Measurements from ENCODE around the gene GPR162. TPM values are rescaled to one million over a fixed set of nuclear protein-coding genes. Genes with fewer than 3 reads are reported as not detected.

The GPR162 gene, protein sequence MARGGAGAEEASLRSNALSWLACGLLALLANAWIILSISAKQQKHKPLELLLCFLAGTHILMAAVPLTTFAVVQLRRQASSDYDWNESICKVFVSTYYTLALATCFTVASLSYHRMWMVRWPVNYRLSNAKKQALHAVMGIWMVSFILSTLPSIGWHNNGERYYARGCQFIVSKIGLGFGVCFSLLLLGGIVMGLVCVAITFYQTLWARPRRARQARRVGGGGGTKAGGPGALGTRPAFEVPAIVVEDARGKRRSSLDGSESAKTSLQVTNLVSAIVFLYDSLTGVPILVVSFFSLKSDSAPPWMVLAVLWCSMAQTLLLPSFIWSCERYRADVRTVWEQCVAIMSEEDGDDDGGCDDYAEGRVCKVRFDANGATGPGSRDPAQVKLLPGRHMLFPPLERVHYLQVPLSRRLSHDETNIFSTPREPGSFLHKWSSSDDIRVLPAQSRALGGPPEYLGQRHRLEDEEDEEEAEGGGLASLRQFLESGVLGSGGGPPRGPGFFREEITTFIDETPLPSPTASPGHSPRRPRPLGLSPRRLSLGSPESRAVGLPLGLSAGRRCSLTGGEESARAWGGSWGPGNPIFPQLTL
- total RNA-seq (2014; rRNA removed; shearing (Covaris generic)) (not detected in 2 replicates), total RNA-seq (2022) (not detected in 2 replicates), Bru-seq, nascent RNA (not detected), BruChase-seq, experiment 1, labeled RNA remaining after a 6-hour chase (not detected), BruChase-seq, experiment 2, labeled RNA remaining after a 2-hour chase (not detected)
- long read RNA-seq: 0 reads

DNA sequence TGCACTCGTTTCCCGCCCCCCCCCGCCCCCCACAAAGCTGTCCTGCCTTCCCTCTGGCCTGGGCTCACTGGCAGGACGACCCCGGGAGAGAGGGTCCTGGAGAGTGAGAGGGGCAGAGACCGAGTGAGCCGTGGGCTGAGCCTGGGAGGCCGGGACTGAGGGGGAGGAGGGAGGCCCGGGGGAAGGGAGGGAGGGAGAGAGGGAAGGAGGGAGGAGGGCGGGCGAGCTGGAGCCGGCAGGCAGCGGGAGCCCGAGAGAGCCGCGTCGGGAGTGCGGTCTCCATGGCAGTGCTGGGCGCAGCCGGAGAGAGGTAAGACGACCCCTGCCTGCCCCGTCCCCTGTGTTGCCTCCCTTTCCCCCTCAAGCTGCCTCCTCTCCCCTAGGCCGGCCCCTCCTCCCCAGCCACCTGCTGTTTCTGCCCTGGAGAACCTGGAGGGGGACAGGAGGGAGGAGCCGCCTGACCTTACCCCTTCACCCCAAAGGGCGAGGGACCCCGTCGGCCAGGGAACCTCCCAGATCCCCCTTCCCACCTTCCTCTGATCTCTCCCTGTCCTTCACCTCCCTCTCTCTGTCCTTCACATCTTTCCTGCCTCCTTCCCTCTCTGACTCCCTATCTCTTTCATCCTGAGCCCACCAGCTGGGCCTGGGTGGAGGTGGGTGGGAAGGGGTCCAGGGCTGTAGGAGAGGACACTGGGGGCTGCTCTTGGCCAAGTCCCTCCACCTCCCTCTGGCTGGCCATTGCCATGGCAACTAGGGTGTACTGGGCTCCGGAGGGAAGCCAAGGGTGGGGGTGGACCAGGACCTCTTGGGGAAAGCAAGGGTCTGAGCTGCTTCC lies at the start of gene GPR162:
TSS of gene GPR162 (plus strand) at position 231 of the 835 bp plus-strand sequence. CDS start 2,078 bp downstream, outside the sequence.
- Histone ChIP-seq H3K27ac (ENCODE audit: low read depth, low read length, poor library complexity, severe bottlenecking) (no peak within 1 kb of the TSS), H2AFZ (ENCODE audit: low read length) (no peak within 1 kb of the TSS), H3K4me2 (ENCODE audit: low read length) (no peak within 1 kb of the TSS), H3K4me3 (ENCODE audit: low read depth, low read length, poor library complexity, severe bottlenecking) (no peak within 1 kb of the TSS), H3K9me3 (ENCODE audit: low read length) (no peaks in the 10 kb centered on the region), H3K36me3 (ENCODE audit: insufficient read depth, low read length) (no peaks in the 10 kb centered on the region), H3K9me2 (ENCODE audit: insufficient read depth, low read length) (no peaks in the 10 kb centered on the region), H3K79me2 (ENCODE audit: insufficient read depth, low read depth, low read length) (no peaks in the 10 kb centered on the region), H3K4me1 (ENCODE audit: insufficient read depth, low read length, poor library complexity, severe bottlenecking) (peaks cover 6% of the 10 kb centered on the region), H4K20me1 (ENCODE audit: insufficient read depth, low read length) (no peaks in the 10 kb centered on the region)
- BruUV-seq (replicated peaks): no TSS peak
- ChIA-PET CTCF (ENCODE audit: unreplicated experiment) (interaction anchor here (0.5 to 0.9 kb wide), 2 partner anchors 12 to 29 kb away, joined by 3 to 4 read pairs; partner anchors contain the start of gene CDCA3), POLR2A (interaction anchor here (0.9 to 1.3 kb wide), 2 partner anchors 30 to 32 kb away, joined by 3 to 4 read pairs; partner anchors contain the start of genes CD4 and USP5)
- intact Hi-C loops (cut with micrococcal nuclease; ENCODE audit: unreplicated experiment): no loop called here
- no peak for DNase-seq (ENCODE audit: low spot score)
- TF ChIP-seq, protein P1, sequence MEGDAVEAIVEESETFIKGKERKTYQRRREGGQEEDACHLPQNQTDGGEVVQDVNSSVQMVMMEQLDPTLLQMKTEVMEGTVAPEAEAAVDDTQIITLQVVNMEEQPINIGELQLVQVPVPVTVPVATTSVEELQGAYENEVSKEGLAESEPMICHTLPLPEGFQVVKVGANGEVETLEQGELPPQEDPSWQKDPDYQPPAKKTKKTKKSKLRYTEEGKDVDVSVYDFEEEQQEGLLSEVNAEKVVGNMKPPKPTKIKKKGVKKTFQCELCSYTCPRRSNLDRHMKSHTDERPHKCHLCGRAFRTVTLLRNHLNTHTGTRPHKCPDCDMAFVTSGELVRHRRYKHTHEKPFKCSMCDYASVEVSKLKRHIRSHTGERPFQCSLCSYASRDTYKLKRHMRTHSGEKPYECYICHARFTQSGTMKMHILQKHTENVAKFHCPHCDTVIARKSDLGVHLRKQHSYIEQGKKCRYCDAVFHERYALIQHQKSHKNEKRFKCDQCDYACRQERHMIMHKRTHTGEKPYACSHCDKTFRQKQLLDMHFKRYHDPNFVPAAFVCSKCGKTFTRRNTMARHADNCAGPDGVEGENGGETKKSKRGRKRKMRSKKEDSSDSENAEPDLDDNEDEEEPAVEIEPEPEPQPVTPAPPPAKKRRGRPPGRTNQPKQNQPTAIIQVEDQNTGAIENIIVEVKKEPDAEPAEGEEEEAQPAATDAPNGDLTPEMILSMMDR (conservative IDR thresholded peaks at IDR 0.05; ENCODE audit: low read length): no peak
- no peak for TF ChIP-seq EZH2phosphoT487 (IDR thresholded peaks at IDR 0.05; ENCODE audit: borderline replicate concordance, low read depth, low read length)

DNA sequence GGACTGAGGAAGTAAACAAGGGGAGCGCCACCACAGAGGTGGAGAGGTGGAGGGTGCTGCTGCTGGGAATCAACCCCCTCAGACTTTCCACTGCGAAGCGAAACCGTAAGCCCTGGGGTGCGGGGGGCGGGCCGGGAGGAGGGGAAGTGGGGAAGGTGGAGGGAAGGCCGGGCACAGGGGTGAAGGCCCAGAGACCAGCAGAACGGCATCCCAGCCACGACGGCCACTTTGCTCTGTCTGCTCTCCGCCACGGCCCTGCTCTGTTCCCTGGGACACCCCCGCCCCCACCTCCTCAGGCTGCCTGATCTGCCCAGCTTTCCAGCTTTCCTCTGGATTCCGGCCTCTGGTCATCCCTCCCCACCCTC lies 49.3 kb upstream of the GPR162 start, which contains the start of gene LAG3:
TSS of gene LAG3 (plus strand) at position 190 of the 365 bp plus-strand sequence. CDS start 333 bp downstream, outside the sequence.
- Histone ChIP-seq H4K20me1 (ENCODE audit: insufficient read depth, low read length) (no peaks in the 10 kb centered on the region), H2AFZ (ENCODE audit: low read length) (peak within 1 kb of the TSS; percentile 16; the same call in 1 of the 2 replicates), H3K4me3 (ENCODE audit: low read depth, low read length, poor library complexity, severe bottlenecking) (no peak within 1 kb of the TSS), H3K4me1 (ENCODE audit: insufficient read depth, low read length, poor library complexity, severe bottlenecking) (peaks cover 24% of the 10 kb centered on the region), H3K79me2 (ENCODE audit: insufficient read depth, low read depth, low read length) (no peaks in the 10 kb centered on the region), H3K36me3 (ENCODE audit: insufficient read depth, low read length) (no peaks in the 10 kb centered on the region), H3K9me2 (ENCODE audit: insufficient read depth, low read length) (no peaks in the 10 kb centered on the region), H3K4me2 (ENCODE audit: low read length) (peak within 1 kb of the TSS; percentile 11), H3K9me3 (ENCODE audit: low read length) (no peaks in the 10 kb centered on the region), H3K27ac (ENCODE audit: low read depth, low read length, poor library complexity, severe bottlenecking) (no peak within 1 kb of the TSS)
- TF ChIP-seq EZH2phosphoT487 (IDR thresholded peaks at IDR 0.05; ENCODE audit: borderline replicate concordance, low read depth, low read length): no peak
- TF ChIP-seq, protein P1 (conservative IDR thresholded peaks at IDR 0.05; ENCODE audit: low read length): no peak
- intact Hi-C loops (cut with micrococcal nuclease; ENCODE audit: unreplicated experiment): no loop called here
- DNase-seq (ENCODE audit: low spot score): no peak
- BruUV-seq (replicated peaks): no TSS peak
- POLR2A ChIA-PET: no interaction called here
- CTCF ChIA-PET (ENCODE audit: unreplicated experiment): no interaction called here
